HG03139 (cell line): ENCODE results near the gene KAT6B.
A peak's percentile ranks its signal among the peaks of the same experiment; 100 is the strongest.

Source experiments
- ATAC-seq: cut with Tn5 transposase; IDR thresholded peaks from one replicate; pipeline ENCODE4 v1.9.1; 2021; ENCODE audit not compliant: unreplicated experiment

Gene KAT6B

GRCh38 chr10:74822521-74823089 is 3.8 kb upstream of the KAT6B start:
- no peak for ATAC-seq

DNA sequence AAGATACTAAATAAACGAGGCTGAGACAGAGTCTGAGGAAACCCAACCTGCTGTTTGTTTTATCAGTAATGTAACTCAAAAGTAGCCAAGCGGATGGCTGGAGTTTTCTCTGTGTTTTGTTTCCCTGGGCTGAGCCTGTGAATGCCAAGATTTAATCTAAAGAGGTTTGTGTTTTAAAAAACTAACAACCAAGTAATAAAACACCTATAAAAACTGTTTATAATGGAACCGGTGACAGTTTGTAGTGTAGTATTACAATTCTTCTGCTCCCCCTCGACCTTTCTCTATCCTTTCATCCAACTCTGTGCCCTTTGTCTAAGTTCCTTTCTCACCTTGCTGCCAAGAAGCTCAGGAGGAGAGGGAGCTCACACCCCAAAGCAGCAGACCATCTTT is 2.6 kb upstream of the KAT6B start:
- ATAC-seq: no peak

DNA sequence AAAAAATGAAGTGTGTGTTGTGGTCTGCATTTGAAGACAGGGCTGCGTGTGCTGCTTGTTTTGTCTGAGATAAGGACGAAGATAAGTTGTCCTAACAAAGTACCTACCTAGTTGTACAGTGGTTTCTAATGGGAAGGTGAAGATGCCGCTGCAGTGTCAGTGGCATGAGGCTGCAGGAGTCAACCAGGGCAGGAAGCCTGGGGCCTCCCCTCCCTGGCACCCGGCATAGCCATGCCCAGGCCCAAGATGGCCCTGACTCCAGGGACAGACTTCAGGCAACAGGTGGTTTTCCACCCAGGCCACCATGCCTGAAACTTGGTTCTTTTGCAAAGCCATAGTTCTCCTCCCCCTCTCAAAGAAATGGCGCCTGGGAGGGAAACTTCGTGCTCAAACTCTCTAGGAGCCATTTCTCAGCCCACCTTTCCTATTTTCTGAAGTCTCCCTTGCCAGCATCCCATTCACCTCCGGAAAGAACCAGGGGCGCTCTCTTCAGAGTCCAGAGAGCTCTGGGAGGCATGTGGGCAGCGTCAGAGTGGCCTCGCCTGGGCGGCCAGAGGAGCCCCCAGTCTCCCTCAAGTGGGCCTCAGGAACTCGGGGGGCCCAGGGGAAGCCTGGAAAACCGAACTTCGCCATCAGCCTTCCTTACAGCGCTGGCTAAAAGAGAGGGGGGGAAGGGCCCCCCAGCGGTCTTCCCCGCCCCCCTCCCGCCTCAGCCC is 2.1 kb upstream of the KAT6B start:
- ATAC-seq: no peak

GRCh38 chr10:74824900-74825370 is 1.5 kb upstream of the KAT6B start:
- ATAC-seq: no peak

DNA sequence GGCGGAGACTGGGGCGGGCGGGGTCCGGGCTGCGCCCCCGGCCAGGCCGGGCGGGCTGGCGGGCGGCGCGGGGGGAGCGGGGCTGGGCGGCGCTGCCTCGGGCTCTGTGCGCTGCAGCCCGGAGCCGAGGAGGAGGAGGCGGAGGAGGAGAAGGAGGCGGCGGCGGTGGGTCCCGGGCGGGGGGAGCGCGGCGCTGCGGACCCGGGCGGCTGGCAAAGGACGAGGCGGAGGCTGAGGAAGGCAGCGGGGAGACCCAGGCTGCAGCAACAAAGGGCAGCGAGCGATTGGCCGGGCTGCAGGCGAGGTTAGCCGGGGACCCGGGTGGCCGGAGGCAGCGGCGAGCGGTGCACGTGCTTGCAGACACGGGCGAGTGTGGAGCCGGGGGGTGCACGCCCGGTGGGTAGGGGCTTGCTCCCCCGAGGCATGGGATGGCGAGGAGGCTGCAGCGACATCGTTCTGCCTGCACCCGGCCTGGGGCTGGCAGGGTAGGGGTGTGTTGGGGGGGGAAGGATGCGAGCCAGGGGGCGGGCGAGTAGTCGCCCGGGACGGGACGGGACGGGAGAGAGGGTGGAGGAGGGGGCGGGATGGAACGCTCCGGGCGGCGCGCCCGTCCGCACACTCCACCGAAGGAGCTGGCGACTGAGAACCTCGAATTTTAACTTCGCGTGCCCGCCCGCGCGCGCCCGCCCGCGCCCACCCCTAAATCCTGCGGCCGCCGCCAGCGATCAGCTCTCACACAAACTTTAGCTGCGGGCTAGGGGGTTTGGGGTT is 844 bp upstream of the KAT6B start:
- ATAC-seq: peak; percentile 1

GRCh38 chr10:74827045-74827441 is 643 bp downstream of the KAT6B start:
- peak; percentile 0 for ATAC-seq

- no peak for ATAC-seq
Measured at GRCh38 chr10:74827694-74828093, 1.3 kb downstream of the KAT6B start.

- ATAC-seq: no peak
Measured at GRCh38 chr10:74828946-74829345, 2.5 kb downstream of the KAT6B start.

GRCh38 chr10:74831518-74832120 is 5.2 kb downstream of the KAT6B start:
- ATAC-seq: no peak

DNA sequence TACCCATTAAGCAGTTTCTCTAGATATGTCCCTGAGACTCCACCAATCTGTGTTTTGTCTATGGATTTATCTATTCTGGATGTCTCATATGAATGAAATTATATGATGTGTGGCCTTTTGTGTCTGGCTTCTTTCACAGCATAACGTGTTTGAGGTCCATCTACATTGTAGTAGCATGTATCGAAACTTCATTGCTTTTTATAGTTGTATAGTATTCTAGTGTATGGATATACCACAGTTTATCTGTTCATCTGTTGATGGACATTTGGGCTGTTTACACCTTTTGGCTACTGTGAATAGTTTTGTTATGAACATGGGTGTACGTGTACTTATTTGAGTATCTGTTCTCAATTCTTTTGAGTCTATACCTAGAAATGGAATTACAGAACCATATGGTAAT is 9.6 kb downstream of the KAT6B start:
- no peak for ATAC-seq

DNA sequence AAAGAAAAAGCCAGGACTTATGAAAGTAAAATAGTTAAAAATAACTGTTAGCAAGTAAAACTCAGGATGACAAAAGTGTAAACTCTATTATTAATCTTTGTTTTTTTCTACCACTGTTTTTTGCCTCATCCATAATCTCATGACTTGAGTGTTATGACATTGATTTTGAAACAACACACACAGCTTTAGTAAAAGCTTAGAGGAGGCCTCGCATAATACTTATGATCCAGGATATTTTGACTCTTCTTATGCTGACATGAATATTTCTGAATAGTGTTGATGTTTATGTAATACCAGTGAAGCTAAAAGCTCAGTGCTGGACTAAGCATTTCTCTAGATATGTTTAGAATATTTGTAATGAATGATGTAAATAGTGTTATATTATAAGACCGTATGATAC is 10.5 kb downstream of the KAT6B start:
- no peak for ATAC-seq

- no peak for ATAC-seq
Measured at GRCh38 chr10:74837743-74838142, 11.3 kb downstream of the KAT6B start.

DNA sequence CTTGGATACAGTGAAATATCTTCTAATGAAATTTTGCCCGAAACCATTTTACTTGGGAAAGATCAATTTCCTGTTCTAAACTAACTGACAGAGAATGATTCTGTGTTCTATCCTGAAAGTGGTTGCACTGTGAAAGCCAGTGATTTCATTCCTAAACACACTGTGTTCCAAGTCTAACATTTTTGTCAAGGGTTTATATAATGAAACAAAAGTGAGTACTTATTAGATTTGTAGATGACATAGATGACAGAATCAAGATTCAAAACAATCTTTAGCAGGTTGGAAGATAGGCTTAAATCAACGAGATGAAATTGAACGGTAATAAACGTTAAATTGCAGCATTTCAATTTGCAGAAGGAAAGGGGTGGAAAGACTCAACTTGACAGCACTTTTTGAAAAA is 13.3 kb downstream of the KAT6B start:
- no peak for ATAC-seq

- ATAC-seq: no peak
Measured at GRCh38 chr10:74841265-74841973, 15.0 kb downstream of the KAT6B start.

DNA sequence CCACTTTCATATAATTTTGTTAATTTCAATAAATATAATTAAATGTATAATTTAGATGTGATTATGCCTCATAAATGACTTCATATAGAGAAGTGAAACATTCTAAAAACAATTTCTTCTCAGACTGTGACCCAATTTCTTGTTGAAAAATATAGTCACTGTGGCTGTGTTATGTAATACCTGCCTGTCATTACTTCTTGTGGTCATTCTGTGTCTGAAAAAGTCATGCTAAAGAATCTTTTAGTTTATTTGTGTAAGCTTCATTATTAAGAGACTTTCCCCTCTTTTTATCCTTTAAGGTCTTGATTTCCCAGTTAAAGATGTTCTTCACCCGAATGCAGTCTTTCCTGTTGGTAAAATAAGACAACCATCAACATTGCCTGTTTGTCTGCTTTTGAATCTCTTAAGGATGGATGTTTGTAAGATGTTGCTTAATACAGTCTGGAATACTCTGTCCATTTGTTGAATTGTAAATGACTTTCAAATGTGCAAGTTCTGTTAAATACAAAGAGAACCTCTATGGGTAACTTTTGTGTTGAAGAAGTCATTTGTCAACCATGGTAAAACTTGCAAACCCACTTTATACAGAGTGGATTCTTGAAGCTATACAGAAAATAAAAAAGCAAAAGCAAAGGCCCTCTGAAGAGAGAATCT is 16.0 kb downstream of the KAT6B start:
- ATAC-seq: no peak

- no peak for ATAC-seq
Measured at GRCh38 chr10:74846958-74847357, 20.6 kb downstream of the KAT6B start.

- no peak for ATAC-seq
Measured at GRCh38 chr10:74851831-74852230, 25.4 kb downstream of the KAT6B start.

DNA sequence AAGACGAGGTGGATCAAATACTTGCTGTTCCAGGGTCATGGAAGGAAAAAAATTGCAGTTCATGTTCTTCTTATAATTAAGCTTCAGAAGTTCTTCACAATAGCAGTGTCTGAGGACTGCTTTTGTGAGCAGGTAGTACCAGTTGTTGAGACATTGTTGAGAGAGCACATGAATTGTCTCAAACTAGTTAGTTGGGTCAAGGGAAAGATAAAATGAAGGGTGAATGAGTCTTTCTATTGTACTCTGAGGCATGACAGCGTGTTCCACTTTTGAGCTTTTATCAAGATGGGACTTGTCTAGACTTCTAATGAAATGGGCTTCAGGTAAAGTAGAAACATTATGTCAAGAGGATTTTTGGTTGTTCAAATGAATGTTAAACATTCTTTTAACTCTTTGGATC is 26.0 kb downstream of the KAT6B start:
- no peak for ATAC-seq

DNA sequence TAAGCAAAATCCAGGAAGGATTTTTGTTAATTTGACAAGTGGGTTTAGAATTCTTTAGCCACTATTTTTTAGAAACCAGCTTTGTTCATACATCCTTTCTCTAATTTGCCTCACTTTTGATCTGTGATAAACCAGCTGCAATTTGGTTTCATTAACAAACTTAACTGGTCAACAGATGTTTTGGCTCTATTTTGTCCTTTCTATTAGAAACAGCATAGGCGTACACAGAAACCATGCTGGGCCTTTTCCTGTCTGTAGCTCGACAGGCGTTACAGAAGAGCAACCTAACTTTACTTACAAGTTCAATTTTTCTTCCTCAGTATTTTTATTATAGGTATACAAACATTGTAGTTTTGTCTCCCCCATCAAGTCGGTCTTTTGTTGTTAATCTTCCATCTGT is 28.2 kb downstream of the KAT6B start:
- no peak for ATAC-seq

- ATAC-seq: peak; percentile 50
Measured at GRCh38 chr10:74855027-74855426, 28.6 kb downstream of the KAT6B start.

DNA sequence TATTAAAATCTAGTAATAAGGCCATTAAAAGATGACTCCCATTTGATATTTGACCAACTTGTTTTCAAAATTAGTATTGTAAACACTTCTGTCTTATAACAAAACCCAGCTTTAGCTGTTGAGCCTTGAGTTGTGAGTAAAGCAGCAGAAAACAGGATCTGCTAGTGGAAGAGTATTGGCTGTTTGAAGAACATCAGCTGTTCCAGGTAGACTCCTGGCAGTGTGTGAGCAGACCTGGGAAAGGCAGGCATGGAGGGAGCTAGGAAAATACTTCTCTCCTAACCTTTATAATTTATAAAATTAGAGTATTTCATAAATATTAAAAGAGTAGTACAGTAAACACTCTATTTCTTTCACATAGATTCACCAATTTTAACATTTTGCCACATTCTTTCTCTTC is 29.0 kb downstream of the KAT6B start:
- ATAC-seq: peak; percentile 10
